GM12872 (cell line): Measurements from ENCODE around the gene ITSN1.
A peak's percentile ranks its signal among the peaks of the same experiment; 100 is the strongest.

Experiments
- TF ChIP-seq, protein P1 (sequence below): IDR thresholded peaks from 3 replicates; pipeline ENCODE4 v1.5.1; 2011; ENCODE audit warnings: low read depth, mild to moderate bottlenecking, low read length, moderate library complexity; ENCODE audit not compliant: insufficient read depth

ITSN1 gene

DNA sequence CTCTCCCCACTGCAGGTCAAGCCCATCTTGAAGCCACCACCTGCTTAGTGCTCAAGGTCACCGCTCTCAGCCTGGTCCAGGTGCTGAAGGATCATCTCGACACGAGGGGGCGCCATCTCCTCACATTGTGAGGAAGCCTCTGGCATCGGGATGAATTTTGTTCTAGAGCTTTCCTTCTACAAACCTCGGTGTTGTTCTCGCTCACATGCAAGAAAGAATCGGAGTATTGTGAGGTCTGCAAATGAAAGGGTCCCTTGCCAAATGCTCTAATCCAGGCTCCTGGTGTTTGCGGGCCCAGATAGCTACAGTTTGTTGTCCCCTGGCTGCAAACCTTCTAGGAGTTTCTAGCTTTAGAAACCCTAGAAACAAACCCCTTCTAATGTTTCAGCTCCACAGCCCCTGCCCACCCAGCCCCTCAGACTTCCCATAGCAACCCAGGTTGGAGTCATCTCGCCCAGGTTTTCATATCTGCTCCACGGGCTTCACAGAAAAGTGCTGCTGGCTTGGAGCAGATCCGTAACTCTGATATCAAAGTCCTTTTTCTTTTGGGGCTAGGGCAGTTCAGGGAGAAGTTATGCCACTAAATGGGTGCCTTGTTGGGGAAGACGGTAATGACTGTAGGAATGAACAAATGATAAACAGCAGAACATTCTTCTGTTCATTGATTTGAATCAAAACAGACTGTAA is 281.9 kb downstream of the ITSN1 start:
- TF ChIP-seq, protein P1, sequence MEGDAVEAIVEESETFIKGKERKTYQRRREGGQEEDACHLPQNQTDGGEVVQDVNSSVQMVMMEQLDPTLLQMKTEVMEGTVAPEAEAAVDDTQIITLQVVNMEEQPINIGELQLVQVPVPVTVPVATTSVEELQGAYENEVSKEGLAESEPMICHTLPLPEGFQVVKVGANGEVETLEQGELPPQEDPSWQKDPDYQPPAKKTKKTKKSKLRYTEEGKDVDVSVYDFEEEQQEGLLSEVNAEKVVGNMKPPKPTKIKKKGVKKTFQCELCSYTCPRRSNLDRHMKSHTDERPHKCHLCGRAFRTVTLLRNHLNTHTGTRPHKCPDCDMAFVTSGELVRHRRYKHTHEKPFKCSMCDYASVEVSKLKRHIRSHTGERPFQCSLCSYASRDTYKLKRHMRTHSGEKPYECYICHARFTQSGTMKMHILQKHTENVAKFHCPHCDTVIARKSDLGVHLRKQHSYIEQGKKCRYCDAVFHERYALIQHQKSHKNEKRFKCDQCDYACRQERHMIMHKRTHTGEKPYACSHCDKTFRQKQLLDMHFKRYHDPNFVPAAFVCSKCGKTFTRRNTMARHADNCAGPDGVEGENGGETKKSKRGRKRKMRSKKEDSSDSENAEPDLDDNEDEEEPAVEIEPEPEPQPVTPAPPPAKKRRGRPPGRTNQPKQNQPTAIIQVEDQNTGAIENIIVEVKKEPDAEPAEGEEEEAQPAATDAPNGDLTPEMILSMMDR, result peak; percentile 87

DNA sequence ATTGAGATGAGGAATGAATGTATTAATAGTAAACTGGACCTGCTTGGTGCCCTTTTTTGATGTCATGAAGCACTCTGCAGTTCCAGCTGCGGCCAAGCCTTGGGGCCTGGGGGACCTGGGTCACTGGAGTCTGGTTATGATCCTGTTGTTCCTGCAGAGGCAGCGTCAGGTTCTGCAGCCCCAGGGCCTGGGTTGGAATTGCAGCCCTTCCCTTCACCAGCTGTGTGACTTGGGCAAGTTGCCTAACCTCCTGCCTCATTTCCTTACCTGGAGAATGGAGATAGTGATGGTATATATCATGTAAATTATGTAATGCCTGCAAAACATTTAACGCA is 282.4 kb downstream of the ITSN1 start:
- TF ChIP-seq, protein P1, result no peak

GRCh38 chr21:33931799-33932390 is 289.6 kb downstream of the ITSN1 start:
- TF ChIP-seq, protein P1, result no peak

GRCh38 chr21:33932731-33933130 is 290.4 kb downstream of the ITSN1 start:
- TF ChIP-seq, protein P1, result no peak

GRCh38 chr21:33936301-33937038 is 294.2 kb downstream of the ITSN1 start:
- TF ChIP-seq, protein P1, result no peak

DNA sequence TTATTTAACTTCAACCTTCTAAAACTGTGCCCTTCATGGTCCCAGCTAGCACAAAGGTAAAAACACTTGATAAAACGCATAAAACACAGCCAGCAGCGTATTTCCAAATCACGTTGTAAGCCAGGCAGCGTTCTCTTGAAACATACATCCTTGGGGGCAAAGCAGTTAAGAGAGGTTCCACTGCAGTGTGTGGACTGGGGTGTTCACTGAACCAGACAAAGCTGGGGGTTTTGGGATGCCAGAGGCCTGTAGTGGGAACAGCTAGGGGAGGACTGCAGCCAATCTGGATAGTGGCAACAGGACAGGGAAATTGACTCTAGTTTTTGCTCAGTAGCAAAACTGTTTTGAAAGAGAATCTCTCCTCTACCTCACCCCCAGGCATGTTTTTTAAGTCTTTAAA is 294.8 kb downstream of the ITSN1 start:
- TF ChIP-seq, protein P1, result no peak

GRCh38 chr21:33937931-33938339 is 295.6 kb downstream of the ITSN1 start:
- TF ChIP-seq, protein P1, result no peak
